HG03575 (cell line): Measurements from ENCODE around the gene MED9.

Experiments
- ATAC-seq: cut with Tn5 transposase; IDR thresholded peaks from one replicate; pipeline ENCODE4 v1.9.1; 2021; ENCODE audit not compliant: unreplicated experiment, insufficient number of reproducible peaks, low FRiP score; ENCODE audit errors: extremely low read depth

The MED9 gene

DNA sequence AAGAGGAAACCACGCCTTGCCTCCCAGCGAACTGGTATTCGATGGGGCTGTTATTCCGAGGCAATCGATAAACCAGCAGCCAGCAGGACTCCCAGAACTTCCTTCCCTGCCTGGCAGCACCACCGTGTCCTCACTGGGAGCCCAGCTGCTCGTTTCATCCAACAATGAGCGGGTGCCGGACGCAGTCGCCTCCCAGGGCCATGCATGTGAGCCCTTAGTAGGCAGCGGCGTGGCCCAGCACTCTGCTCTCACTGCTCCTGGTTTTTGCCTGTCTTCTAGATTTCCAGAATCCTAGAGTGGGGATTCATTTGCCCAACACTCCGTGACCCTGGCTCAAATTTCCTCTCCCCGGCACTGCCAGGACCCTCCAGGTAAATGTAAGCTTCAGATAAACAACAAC lies 48.5 kb downstream of the MED9 start:
- ATAC-seq, result no peak

DNA sequence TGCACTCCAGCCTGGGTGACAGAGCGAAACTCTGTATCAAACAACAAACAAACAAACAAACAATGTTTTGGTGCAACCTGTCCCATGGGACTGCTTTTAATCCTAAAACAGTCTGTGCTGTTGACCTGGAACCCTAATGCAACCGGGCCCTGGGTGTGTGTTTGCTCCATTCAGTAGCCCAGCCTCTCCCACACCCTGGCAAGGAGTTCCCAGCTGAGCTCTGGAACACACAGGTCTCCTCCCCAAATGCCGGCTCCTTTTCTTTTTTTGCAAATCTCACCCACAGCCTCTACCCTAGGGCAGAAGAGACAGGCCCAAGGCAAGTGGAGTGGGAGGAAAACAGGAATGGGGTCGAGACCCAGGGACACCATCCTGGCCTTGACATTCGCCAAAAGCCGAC lies 49.2 kb downstream of the MED9 start:
- no peak for ATAC-seq

DNA sequence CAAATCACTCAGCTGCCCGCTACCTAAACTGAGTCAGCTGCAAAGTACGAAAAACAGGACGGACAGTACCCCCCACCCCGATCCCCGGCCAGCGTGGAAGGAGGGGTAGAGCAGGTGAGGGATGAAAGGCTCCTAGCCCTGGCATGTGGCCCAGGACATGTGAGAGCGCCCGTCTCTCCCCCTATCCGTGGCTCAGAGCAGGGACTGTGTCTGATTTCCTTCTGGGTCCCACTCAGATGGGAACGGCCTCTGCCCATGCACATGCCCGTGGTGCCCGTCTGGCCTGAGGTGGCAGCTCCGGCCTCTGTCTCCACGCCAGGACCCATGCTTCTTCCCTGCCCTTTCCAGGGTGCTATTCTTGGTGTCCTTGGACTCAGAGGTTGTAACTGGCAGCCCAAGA lies 49.6 kb downstream of the MED9 start:
- ATAC-seq, result no peak

DNA sequence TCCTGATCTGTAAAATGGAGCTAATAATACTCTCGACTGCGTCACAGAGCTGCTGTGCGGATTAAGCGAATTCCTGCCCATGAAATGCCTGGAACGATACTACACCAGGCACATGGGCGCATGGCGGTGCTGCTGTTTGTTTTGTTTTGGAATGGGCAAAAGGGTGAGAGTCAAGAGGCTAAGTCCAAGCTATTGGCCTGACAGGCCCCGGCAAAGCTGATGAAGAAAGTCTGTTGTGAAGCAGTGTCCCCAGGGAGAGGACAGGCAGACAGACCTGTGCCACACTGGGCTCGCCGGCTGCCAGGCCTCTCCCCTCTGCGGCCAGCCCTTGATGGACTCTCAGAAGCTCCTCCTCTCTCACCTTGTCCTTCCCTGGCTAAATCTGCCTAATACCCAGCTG lies 50.7 kb downstream of the MED9 start:
- no peak for ATAC-seq

DNA sequence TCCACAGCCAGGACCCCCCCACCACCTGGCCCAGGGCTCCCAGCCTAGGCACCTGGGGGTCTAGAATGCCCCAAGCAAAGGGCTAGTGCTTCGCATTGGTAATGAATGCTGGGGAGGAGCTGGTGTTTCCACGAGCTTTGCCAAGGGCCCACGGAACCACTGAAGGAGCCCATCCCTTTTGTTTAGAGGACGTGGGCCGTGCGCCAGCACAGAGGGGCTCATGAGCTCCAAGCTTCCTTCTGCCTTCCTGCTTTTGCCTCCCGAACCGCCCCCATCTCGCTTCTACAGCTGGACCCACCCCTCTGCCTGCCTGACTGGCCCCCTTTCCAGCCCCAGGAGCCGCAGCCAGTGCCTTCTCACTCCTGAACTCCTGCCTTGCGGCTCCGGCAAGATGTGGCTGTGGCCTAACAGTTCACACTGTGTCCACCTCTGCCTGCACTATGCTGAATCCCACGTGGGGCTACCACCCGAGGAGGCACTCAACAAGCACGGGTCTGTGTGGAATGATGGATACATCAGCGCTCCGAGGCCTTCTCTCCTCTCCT lies 51.2 kb downstream of the MED9 start:
- ATAC-seq, result no peak

DNA sequence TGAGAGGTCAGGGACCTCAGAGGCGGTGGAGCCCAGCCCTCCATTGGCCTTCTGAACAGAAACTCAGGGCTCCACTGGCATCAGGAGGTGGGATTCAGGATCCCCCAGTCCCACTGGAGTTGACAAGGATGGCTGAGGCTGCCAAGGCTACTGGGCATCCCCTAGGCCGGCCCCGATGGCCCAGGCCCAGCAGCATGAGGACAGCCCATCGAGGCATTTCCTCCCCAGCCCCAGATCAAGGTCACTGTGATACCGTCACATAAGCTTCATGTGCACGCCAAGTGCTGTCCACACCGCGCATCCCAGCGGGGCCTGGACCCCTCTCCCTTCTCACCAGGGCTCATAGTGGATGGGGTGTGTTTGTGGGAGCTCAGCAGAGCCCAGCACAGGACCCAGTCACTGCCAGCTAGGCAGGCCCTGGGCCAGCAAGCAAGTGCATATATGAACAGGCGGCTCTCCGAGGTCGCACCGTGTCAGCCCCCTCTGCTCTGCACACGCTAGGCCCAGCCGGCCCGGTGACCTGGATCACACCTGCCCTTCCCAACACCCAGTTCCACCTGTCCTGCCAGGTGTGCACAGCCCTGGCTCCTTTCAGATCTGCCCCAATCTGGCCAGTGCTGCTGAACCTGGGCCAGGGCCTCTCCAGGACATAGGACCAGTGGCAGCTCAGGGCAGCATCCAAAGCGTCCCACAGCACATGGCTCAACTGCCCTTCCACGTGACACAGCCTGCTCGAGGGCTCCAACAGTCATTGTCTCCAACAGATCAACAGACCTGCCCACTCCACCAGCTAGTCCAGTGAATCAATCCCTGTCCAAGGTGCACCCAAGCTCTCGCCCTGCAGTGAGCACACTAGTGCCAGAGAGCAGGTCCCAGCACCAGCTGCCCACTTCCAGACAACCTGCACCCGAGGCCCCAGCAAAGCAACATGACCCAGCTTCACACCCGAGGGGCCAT lies 52.2 kb downstream of the MED9 start:
- ATAC-seq, result no peak

DNA sequence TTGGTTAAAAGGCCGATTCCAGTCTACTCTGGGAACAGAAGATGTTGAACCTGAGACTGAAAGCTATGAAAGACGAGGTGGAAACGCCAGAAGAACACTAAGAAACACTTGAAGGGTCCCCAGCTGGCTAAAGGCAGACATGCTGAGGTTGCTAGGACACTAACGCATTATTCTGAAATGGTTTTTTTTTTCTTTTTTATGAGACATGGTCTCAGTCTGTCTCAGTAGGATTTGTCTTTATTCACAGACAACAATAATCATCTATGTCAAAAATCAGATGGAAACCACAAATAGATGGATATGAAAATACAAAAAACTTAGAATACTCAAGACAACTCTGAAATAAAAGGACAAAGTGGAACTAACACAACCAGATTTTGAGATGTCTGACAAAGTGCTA lies 54.4 kb downstream of the MED9 start:
- no peak for ATAC-seq

DNA sequence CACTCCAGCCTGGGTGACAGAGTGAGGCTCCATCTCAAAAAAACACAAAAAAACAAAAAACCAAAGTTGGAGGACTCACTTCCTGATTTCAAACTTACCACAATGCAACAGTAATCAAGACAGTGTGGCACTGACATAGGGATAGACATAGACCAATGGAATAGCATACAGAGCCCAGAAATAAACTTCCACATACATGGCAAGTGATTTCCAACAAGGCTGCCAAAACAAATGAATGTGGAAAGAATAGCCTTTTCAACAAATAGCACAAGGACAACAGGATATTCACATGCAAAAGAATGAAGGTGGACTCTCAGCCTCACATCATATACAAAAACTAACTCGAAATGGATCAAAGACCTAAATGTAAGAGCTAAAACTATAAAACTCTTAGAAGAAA lies 56.2 kb downstream of the MED9 start:
- no peak for ATAC-seq

DNA sequence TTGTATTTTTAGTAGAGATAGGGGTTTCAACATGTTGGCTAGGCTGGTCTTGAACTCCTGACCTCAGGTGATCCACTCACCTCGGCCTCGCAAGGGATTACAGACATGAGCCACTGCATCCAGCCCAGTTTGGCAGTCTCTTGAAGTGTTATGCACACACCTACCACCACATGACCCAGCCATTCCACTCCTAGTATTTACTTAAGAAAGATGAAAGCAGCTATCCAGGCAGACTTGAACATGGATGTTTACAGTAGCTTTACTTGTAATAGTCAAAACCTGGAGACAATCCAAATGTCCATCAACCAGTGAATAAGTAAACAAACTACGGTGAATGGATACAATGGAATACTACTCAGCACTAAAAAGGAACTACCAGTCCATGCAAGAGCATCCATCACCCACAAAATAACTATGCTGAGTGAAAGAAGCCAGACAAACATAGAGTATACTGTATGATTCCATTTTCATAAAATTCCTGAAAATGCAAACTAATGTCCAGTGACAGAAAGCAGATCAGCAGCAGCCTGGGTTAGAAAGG lies 57.2 kb downstream of the MED9 start:
- ATAC-seq, result no peak

DNA sequence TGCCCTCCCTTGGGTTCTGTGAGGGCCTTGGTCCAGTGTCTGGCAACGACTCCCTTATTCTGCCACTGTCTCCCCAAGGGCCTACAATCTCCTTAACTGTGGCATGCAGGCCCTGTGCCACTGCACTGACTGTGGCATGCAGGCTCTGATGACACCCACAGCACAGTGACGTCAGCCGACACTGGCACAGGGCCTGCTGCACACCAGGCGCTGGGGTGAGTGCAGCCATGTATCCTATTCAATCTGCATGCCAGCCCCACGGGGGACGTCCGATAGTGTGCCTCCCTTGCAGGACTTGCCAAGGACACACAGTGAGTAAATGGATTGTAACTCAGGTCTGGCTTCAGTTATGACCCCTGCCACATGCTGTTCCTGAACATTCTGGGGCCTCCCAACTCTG lies 59.2 kb downstream of the MED9 start:
- ATAC-seq, result no peak

DNA sequence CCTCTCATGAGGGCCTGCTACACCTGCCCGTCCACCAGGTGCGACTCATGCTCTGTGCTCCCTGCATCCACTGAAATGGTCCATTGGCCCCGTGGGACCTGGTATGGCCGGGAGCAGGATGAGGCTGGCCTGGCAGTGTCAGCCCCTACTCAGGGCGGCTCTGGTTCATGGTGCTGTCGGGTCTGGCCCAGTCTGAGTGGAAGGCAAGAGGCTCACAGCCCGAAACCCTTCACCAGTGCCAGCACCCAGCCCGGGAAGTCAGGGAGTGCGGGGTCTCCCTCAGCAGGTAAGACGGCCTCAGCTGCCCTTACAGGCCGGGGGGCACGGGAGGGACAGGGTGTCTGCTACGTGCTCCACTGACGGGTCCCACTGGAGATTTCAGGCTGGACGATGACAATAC lies 59.9 kb downstream of the MED9 start:
- ATAC-seq, result no peak

DNA sequence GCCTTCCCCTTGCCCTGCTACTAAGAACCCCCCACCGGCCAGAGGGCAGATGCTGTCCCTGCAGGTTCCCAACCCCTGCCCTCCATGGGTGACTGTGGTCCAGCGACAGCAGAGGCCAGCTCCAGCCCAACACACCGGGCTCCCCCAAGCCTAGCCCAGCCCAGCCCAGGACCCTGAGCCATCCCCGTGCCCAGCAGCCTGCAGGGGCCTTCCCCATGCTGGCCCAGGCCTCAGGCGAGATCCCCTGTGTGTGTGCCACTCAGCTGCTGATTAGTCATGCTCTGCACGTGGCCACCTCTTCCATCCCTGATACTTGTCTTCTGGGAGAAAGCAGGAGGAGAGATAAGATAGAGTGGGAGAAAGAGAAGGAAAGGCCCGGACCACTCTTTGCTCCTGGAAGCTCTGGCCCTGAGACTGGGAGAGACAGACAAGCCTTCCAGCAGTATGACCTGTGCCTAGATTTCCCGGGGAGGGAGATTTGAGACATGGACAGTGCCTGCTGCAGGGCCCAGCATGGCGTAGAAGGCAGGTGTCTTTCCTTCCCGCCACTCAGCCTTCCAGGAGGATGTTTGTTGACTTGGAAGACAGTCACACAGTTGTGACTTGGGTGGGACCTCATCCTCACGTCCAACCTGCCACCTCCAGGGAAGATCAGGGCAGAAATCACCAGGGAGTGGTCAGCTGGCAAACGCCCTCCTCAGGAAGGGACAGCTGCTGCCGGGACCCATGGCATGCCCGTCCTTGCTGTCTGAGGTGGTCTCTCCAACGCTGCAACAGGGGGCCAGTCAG lies 60.7 kb downstream of the MED9 start:
- ATAC-seq, result no peak

DNA sequence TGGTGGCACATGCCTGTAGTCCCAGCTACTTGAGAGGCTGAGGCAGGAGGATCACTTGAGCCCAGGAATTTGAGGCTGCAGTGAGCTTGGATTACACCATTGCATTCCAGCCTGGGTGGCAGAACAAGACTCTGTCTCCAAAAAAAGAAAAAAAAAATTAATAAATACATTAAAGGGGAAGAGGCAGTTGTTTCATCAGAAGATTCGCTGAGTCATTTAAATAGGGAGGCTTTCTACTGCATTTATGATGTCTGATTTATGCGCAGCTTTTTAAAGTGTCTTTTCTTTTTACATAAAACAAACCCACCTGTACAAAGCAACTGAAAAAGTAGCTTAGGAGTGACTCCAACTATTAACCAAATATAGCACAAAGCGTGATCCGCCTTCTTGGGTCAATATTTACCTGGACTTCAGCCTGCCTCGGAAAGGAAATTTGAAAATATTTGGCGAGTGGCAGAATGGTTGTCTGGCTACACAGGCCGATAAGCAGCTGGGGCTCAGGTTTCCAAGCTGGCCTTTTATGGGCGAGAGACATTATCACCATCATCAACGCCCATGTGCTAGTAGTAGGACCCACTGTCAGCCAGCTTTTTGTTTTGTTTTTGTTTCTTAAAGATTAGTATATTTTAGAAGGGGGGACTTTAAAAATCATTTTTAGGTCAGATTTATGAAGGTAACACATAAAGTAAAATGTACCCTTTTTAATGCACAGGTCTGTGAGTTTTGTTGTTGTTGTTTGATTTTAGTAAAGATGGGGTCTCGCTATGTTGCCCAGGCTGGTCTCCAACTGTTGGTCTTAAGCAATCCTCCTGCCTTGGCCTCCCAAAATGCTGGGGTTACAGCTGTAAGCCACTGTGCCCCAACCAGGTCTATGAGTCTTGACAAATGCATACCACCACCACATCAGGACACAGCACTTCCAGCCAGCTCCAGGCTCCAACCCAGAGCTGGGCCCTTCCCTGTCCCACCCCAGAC lies 61.9 kb downstream of the MED9 start:
- ATAC-seq, result no peak

DNA sequence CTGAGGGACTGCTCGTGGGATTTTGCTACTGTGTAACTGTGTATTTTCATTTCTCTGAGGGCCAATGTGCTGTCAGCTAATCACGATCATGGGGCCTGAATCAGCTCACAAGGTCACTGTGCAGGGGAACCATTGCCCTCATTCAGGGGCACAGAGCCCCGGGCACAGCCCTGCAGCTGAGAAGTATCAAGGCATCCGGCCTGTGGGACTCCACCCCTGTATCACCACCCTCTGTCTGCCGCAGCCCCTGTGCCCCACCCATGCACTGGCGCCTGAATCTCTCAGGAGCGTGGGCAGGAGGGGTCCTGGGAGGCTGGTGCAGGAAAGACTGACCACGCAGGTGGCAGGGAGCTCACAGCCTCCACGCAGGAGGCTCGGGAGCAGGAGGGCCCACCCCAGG lies 62.8 kb downstream of the MED9 start:
- no peak for ATAC-seq

DNA sequence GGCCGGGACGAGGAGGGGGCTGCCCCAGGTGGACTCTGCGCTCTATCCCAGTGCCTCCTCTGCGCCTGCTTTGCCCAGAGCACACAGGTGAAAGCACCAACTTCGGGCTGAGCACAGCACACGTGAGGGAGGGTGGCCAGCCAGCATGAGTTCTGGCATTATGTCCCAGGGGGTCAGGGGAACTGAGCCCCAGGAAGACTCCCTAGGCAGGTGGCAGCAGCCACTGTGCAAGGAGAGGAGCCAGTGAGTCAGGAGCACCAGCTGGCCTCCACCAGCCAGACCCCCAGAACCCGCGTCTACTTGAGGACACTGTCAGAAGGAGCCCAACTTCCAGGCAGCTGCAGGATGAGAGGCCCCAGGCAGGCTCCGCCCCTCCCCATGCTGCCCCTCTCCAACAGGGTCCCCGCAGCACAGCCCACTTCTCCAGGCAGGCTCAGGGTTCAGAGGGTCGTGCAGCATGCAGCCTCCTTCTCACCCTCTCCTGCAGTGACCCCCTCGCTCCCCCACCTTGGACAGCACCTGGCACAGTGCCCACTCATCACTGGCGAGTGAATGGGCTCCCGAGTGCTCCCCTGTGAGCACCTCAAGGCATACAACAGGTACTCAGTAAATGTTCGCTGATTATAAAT lies 63.6 kb downstream of the MED9 start:
- no peak for ATAC-seq

DNA sequence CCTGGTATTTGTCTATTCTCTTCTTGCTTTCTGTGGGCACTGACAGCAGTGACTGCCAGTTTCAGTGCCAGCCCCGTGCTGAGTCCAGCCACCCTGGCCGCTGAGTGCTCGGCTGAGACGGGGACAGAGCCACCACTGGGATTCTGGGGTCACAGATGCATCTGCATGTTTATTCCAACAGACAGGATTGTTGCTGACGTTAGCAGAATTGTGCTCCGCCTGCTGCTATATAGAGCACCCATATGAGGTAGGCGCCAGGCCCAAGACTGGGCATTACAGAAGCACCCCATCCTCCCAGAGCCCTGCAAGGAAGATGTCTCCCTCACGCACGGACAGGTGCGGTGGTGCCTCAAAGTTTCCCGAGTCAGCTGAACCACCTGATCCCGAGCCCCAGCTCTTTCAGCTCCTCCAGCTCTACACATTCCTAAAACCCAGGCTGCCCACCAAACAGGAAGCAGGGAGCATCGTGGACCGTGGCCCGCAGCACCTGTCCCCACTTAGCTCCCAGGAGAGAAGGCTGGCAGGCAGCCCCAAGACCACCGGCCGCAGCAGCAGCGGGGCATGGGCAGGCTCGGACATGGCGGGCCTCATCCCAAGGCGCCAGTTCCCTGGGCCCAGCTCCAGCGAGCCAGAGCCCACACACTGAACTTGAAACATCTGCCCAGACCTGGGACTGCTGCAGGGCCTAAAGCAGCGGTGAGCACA lies 64.3 kb downstream of the MED9 start:
- ATAC-seq, result no peak

DNA sequence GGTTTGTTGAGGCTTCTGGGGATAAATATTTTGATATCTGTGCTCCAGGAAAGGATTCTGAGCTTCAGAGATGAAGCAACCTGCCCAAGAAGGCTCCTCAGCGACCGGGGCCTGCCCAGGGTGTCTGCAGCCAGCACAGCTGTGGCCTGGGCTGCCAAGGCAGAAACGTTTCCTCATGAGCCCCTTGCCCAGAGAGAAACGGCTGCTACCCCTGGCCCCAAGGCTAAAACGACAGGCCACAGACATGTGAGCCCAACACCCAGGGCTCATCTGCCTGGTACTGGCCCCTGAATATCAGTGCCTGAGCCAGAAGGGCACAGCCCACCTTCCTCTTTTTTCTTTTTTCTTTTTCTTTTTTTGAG lies 64.8 kb downstream of the MED9 start:
- no peak for ATAC-seq
